ELF-1 (cell line): Measurements from ENCODE around the gene WDR35.

ENCODE experiments used
- DNase-seq: peaks from one replicate; pipeline ENCODE4 v3.0.0-alpha.2; 2016; ENCODE audit warnings: low read depth, low spot score

Gene WDR35

GRCh38 chr2:20011276-20012031 lies 21.5 kb upstream of the WDR35 start:
- no peak for DNase-seq

GRCh38 chr2:20008703-20009102 lies 18.8 kb upstream of the WDR35 start:
- DNase-seq, result no peak

GRCh38 chr2:20005891-20006470 lies 16.1 kb upstream of the WDR35 start:
- no peak for DNase-seq

GRCh38 chr2:20005067-20005627 lies 15.2 kb upstream of the WDR35 start:
- no peak for DNase-seq

- no peak for DNase-seq
Observed at GRCh38 chr2:20001361-20001863, 11.5 kb upstream of the WDR35 start.

GRCh38 chr2:19993731-19994130 lies 3.8 kb upstream of the WDR35 start:
- DNase-seq, result no peak

GRCh38 chr2:19991895-19992294 lies 2.0 kb upstream of the WDR35 start:
- no peak for DNase-seq

- DNase-seq, result no peak
Observed at GRCh38 chr2:19990416-19990728, 467 bp upstream of the WDR35 start.

- DNase-seq, result no peak
Observed at GRCh38 chr2:19989342-19989666, 601 bp downstream of the WDR35 start.

GRCh38 chr2:19988600-19988999 lies 1.3 kb downstream of the WDR35 start:
- no peak for DNase-seq

GRCh38 chr2:19987936-19988335 lies 2.0 kb downstream of the WDR35 start:
- no peak for DNase-seq

GRCh38 chr2:19982268-19982667 lies 7.6 kb downstream of the WDR35 start:
- DNase-seq, result no peak

GRCh38 chr2:19979932-19980331 lies 10.0 kb downstream of the WDR35 start:
- no peak for DNase-seq

- DNase-seq, result no peak
Observed at GRCh38 chr2:19973466-19973865, 16.4 kb downstream of the WDR35 start.

GRCh38 chr2:19971691-19972090 lies 18.2 kb downstream of the WDR35 start:
- no peak for DNase-seq

- DNase-seq, result no peak
Observed at GRCh38 chr2:19963386-19963785, 26.5 kb downstream of the WDR35 start.

- peak; percentile 53 for DNase-seq
Observed at GRCh38 chr2:19955544-19956422, 34.1 kb downstream of the WDR35 start.

GRCh38 chr2:19949071-19949470 lies 40.8 kb downstream of the WDR35 start:
- DNase-seq, result no peak

GRCh38 chr2:19947184-19947940 lies 42.5 kb downstream of the WDR35 start:
- no peak for DNase-seq

GRCh38 chr2:19944205-19944845 lies 45.6 kb downstream of the WDR35 start:
- peak; percentile 9 for DNase-seq

GRCh38 chr2:19943189-19943588 lies 46.7 kb downstream of the WDR35 start:
- no peak for DNase-seq
